Measurements from ENCODE around the gene PHLDB3.
A peak's percentile ranks its signal among the peaks of the same experiment; 100 is the strongest.
"Not testable (repeated sequence)": the region's sequence is repeated elsewhere in the genome, so short reads cannot be mapped to it uniquely, and the experiment has no call there.

The PHLDB3 gene

GRCh38 chr19:43466793-43467192, 37.8 kb downstream of the PHLDB3 start:
- no peak for DNase-seq

GRCh38 chr19:43465468-43466120, 39.0 kb downstream of the PHLDB3 start, which contains the start of gene LYPD3:
Gene LYPD3 (minus strand): TSS chr19:43465608. CDS start chr19:43465571, 37 bp downstream.
- no peak for DNase-seq

- DNase-seq: no peak
Observed at GRCh38 chr19:43464134-43464775, 40.3 kb downstream of the PHLDB3 start.

GRCh38 chr19:43463381-43464133, 41.0 kb downstream of the PHLDB3 start:
- peak; percentile 92 for DNase-seq

- DNase-seq: no peak
Observed at GRCh38 chr19:43462785-43463380, 41.7 kb downstream of the PHLDB3 start.

- DNase-seq: no peak
Observed at GRCh38 chr19:43462383-43462782, 42.2 kb downstream of the PHLDB3 start.

- DNase-seq: no peak
Observed at GRCh38 chr19:43461303-43461702, 43.2 kb downstream of the PHLDB3 start.

- no peak for DNase-seq
Observed at GRCh38 chr19:43460362-43461016, 44.1 kb downstream of the PHLDB3 start.

- no peak for DNase-seq
Observed at GRCh38 chr19:43457809-43458208, 46.7 kb downstream of the PHLDB3 start.

GRCh38 chr19:43455321-43456113, 49.0 kb downstream of the PHLDB3 start:
- no peak for DNase-seq

- no peak for DNase-seq
Observed at GRCh38 chr19:43454031-43454430, 50.5 kb downstream of the PHLDB3 start.

GRCh38 chr19:43452582-43452981, 52.0 kb downstream of the PHLDB3 start:
- DNase-seq: no peak

- no peak for DNase-seq
Observed at GRCh38 chr19:43450545-43450997, 54.0 kb downstream of the PHLDB3 start.

GRCh38 chr19:43447655-43448054, 56.9 kb downstream of the PHLDB3 start:
- no peak for DNase-seq

GRCh38 chr19:43446746-43447489, 57.6 kb downstream of the PHLDB3 start:
- DNase-seq: no peak

- DNase-seq: no peak
Observed at GRCh38 chr19:43445426-43445825, 59.1 kb downstream of the PHLDB3 start.

GRCh38 chr19:43444531-43445287, 59.8 kb downstream of the PHLDB3 start:
- no peak for DNase-seq

GRCh38 chr19:43444091-43444490, 60.5 kb downstream of the PHLDB3 start:
- DNase-seq: not testable (repeated sequence)

- DNase-seq: no peak
Observed at GRCh38 chr19:43441716-43442115, 62.8 kb downstream of the PHLDB3 start.

GRCh38 chr19:43439709-43440063, 64.9 kb downstream of the PHLDB3 start:
- DNase-seq: no peak

All from NCI-H1048 (cell line).